DOHH2 (cell line): Measurements from ENCODE around the gene TUSC2.

Source experiments
- H3F3A ChIP-seq: fragments of 200-600 bp; sonication (generic), shearing (Covaris generic); 2 replicates; pipeline ENCODE4 v1.6.0; 2016; ENCODE audit warnings: antibody characterized with exemption, mild to moderate bottlenecking; ENCODE audit not compliant: control insufficient read depth, insufficient read depth
- H3K27ac ChIP-seq: fragments of 200-600 bp; sonication (generic); 2 replicates; pipeline ENCODE4 v1.5.1; 2014; ENCODE audit warnings: low read depth, mild to moderate bottlenecking, low read length, moderate library complexity
- H3K27me3 ChIP-seq: fragments of 200-600 bp; sonication (generic); 2 replicates; pipeline ENCODE4 v1.6.1; 2014; ENCODE audit warnings: mild to moderate bottlenecking, low read length, mixed read lengths; ENCODE audit not compliant: control insufficient read depth
- H3K36me3 ChIP-seq: fragments of 200-600 bp; sonication (generic); 2 replicates; pipeline ENCODE4 v1.6.1; 2014; ENCODE audit warnings: mild to moderate bottlenecking, low read length, moderate library complexity, mixed read lengths; ENCODE audit not compliant: control insufficient read depth
- H3K4me1 ChIP-seq: fragments of 200-600 bp; sonication (generic); 2 replicates; pipeline ENCODE4 v1.6.1; 2014; ENCODE audit warnings: mild to moderate bottlenecking, low read length, mixed read lengths; ENCODE audit not compliant: control insufficient read depth
- H3K4me2 ChIP-seq: fragments of 200-600 bp; sonication (generic); 2 replicates; pipeline ENCODE4 v1.6.0; 2014; ENCODE audit warnings: mild to moderate bottlenecking, low read length, moderate library complexity
- H3K4me3 ChIP-seq: fragments of 200-600 bp; sonication (generic); 2 replicates; pipeline ENCODE4 v1.5.1; 2014; ENCODE audit warnings: mild to moderate bottlenecking, low read length, mixed read lengths
- H3K79me2 ChIP-seq: fragments of 200-600 bp; sonication (generic); 2 replicates; pipeline ENCODE4 v1.6.1; 2014; ENCODE audit warnings: mild to moderate bottlenecking, low read length, mixed read lengths; ENCODE audit not compliant: control insufficient read depth
- H3K9me2 ChIP-seq: fragments of 200-600 bp; sonication (generic); replicated peaks from 2 replicates; pipeline ENCODE4 v1.6.1; 2014; ENCODE audit warnings: mild to moderate bottlenecking, low read length, mixed read lengths; ENCODE audit not compliant: control insufficient read depth
- H3K9me3 ChIP-seq: fragments of 200-600 bp; sonication (generic); 2 replicates; pipeline ENCODE4 v1.6.1; 2014; ENCODE audit warnings: antibody characterized with exemption, low read length, mixed read lengths; ENCODE audit not compliant: control insufficient read depth, insufficient read depth
- H4K20me1 ChIP-seq: fragments of 200-600 bp; sonication (generic); 2 replicates; pipeline ENCODE4 v1.6.0; 2014; ENCODE audit warnings: low read depth, mild to moderate bottlenecking, antibody characterized with exemption, low read length, moderate library complexity; ENCODE audit not compliant: control insufficient read depth, insufficient read depth
- EZH2phosphoT487 ChIP-seq: fragments of 200-600 bp; sonication (generic); IDR thresholded peaks from 2 replicates; pipeline ENCODE4 v1.6.1; 2017; ENCODE audit warnings: borderline replicate concordance, mild to moderate bottlenecking, antibody characterized with exemption, low read length, moderate library complexity, mixed read lengths
- TF ChIP-seq, protein P1 (sequence below): fragments of 200-600 bp; sonication (generic); IDR thresholded peaks from one replicate; pipeline ENCODE4 v1.5.1; 2014; ENCODE audit warnings: antibody characterized with exemption, mild to moderate bottlenecking, low read depth, low read length; ENCODE audit not compliant: poor library complexity, severe bottlenecking

TUSC2 gene

DNA sequence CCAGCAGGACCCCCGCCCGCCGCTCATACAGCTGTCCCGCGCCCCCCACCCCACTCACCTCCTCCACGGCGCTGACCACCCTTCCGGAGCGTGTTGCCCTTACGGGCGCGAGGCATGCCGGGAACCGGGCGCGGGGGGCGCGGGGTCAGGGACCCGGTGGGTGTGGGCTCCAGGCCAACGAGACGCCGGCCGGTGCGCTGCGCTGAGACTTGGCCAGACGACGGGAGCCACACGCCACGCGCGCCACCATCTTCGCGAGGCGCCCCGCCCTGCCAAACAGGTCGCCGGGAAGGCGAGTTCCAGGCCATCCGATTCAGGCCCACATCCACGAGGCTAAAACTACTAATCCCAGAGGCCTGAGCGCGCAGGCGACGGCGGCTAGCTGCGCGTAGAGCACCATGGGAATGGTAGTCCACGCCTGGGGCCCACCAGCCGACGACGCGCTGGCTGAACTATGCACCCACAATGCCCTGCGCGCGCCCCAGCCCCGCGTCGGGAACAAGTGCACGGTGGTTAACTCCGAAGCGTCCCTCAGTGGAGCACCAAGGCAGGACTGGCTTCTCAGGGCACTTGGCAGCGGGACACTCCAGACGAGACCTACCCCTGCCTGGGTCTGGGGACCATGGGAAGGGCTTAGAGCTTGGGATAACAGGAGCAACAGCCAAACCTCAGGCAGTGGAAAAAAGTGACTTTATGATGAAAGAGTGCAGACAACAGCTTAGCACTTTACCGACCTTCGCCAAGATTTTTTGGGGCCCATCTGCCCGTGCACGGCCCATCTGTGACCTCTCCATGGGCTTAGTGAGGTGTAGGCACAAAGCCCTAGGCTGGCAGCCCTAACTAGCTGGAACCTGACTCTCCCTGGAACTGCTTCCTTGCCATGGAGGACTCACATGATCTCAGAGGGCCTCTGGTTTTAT lies 35.6 kb downstream of the TUSC2 start, which contains the start of gene IFRD2:
TSS of gene IFRD2 (minus strand) at position 271 of the 920 bp plus-strand sequence. CDS start at position 116, 155 bp downstream.
- H3K4me1 ChIP-seq, result peaks cover 16% of the 10 kb centered on the region
- TF ChIP-seq, protein P1, sequence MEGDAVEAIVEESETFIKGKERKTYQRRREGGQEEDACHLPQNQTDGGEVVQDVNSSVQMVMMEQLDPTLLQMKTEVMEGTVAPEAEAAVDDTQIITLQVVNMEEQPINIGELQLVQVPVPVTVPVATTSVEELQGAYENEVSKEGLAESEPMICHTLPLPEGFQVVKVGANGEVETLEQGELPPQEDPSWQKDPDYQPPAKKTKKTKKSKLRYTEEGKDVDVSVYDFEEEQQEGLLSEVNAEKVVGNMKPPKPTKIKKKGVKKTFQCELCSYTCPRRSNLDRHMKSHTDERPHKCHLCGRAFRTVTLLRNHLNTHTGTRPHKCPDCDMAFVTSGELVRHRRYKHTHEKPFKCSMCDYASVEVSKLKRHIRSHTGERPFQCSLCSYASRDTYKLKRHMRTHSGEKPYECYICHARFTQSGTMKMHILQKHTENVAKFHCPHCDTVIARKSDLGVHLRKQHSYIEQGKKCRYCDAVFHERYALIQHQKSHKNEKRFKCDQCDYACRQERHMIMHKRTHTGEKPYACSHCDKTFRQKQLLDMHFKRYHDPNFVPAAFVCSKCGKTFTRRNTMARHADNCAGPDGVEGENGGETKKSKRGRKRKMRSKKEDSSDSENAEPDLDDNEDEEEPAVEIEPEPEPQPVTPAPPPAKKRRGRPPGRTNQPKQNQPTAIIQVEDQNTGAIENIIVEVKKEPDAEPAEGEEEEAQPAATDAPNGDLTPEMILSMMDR, result no peak
- TF ChIP-seq EZH2phosphoT487, result no peak
- no peaks in the 10 kb centered on the region for H3F3A ChIP-seq

DNA sequence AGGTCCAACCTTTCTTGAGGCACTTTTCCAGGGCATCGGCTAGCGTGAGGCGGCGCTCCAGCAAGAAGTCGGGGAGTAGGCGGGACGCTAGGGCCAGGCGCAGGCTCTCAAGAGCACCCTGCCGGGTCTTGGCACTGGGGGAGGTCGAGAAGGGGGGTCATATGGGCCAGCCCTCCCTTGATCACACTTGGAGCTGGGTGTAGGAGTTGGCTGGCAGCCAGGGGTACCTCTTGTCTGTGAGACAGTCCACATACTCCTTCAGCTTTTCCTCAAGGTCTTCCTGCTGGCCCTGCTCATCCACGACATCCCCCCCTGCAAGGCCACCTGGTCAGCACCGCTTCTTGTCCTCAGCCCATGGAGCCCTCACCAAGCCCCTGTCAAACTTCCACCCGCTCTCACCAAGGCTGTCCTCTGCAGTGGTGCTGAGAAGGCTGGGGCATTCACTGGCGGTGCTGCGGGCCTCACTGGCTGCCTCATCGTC lies 37.8 kb downstream of the TUSC2 start:
- TF ChIP-seq EZH2phosphoT487, result no peak
- TF ChIP-seq, protein P1, result no peak
- Histone ChIP-seq H3K9me2 (no peaks in the 10 kb centered on the region), H3K27me3 (no peaks in the 10 kb centered on the region), H3K9me3 (no peaks in the 10 kb centered on the region), H4K20me1 (no peaks in the 10 kb centered on the region), H3K4me3 (no peak overlapping the region), H3K4me1 (peaks cover 16% of the 10 kb centered on the region), H3K36me3 (peaks cover 55% of the 10 kb centered on the region), H3K79me2 (peaks cover 32% of the 10 kb centered on the region), H3F3A (no peaks in the 10 kb centered on the region), H3K4me2 (peak overlapping the region; percentile 82), H3K27ac (no peak overlapping the region)

More for the DNA sequence above, 35.6 kb downstream of the TUSC2 start, which contains the start of gene IFRD2:
- H3K36me3 ChIP-seq, result peaks cover 41% of the 10 kb centered on the region
- H3K27ac ChIP-seq, result peak within 1 kb of the TSS; percentile 42
- H4K20me1 ChIP-seq, result no peaks in the 10 kb centered on the region
- no peaks in the 10 kb centered on the region for H3K9me2 ChIP-seq
- no peaks in the 10 kb centered on the region for H3K27me3 ChIP-seq
- H3K79me2 ChIP-seq, result peaks cover 32% of the 10 kb centered on the region
- peak within 1 kb of the TSS; percentile 82 for H3K4me2 ChIP-seq
- peak within 1 kb of the TSS; percentile 96 for H3K4me3 ChIP-seq
- no peaks in the 10 kb centered on the region for H3K9me3 ChIP-seq

DNA sequence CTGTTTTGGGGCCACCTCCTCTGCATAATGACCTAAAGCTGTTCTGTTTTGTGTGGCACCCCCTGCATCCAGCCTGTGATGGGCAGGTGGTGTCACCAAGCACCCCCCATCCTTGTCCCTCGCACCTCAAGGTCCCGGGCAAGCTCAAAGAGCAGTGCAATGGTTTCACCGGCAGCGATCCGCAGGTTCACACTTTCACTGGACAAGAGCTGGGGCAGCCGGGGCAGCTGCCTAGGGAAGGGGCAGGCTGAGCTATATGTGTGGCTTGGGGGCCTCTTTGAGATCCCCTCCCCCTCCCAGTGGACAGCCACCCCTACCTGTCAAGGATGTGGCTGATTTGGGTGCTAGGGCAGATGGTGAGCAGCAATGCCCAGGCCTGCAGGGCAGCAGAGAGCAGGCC lies 38.9 kb downstream of the TUSC2 start:
- Histone ChIP-seq H3K36me3 (peaks cover 55% of the 10 kb centered on the region), H3K9me3 (no peaks in the 10 kb centered on the region), H3K27me3 (no peaks in the 10 kb centered on the region), H3K9me2 (no peaks in the 10 kb centered on the region), H3K27ac (no peak overlapping the region), H3F3A (no peaks in the 10 kb centered on the region; the same call in 1 of the 2 replicates), H3K79me2 (peaks cover 32% of the 10 kb centered on the region), H3K4me3 (no peak overlapping the region), H3K4me2 (no peak overlapping the region), H4K20me1 (no peaks in the 10 kb centered on the region), H3K4me1 (peaks cover 16% of the 10 kb centered on the region)
- TF ChIP-seq, protein P1, result no peak
- TF ChIP-seq EZH2phosphoT487, result no peak
